Ramos (cell line): Measurements from ENCODE around the gene FOXO3B.
"Not testable (repeated sequence)": the region's sequence is repeated elsewhere in the genome, so short reads cannot be mapped to it uniquely, and the experiment has no call there.

Source experiments
- in situ Hi-C: fragments of 300-500 bp; cut with MboI; formaldehyde crosslinking; loops from one replicate; pipeline ENCODE4 v1.14.3; 2022; ENCODE audit warnings: low sequenced_read_pairs; ENCODE audit not compliant: unreplicated experiment

FOXO3B gene

DNA sequence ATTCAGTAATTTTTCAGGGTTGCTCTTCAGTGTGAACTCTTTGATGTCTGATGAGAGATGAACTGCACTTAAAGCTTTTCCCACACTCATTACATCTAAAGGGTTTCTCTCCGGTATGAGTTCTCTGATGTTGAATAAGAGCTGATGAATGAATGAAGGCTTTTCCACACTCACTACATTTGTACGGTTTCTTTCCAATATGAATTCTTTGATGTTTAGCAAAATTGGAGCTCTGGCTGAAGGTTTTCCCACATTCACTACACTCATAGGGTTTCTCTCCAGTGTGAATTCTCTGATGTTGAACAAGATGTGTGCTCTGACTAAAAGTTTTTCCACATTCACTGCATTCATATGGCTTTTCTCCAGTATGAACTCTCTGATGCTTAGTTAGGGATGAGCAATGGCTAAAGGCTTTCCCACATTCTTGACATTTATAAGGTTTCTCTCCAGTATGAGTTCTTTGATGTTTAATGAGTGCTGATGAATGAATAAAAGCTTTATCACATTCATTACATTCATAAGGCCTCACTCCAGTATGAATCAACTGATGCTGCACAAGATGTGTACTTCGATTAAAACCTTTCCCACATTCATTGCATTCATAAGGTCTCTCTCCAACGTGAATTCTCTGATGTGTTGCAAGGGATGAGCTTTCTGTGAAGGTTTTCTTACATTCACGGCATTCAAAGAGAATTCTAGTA is 20.0 kb downstream of the FOXO3B start:
- in situ Hi-C loops, result not testable (repeated sequence)

DNA sequence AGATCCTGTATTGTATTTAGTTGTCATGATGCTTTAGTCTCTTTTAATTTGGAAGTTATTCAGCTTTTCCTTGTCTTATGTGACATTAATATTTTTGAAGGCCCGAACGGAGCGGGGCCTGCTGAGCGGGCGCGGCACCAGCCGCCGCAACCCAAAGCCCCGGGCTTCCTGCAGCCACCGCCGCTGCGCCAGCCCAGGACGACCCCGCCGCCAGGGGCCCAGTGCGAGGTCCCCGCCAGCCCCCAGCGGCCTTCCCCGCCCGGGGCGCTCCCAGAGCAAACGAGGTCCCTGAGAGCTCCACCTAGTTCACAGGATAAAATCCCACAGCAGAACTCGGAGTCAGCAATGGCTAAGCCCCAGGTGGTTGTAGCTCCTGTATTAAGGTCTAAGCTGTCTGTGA is 32.0 kb downstream of the FOXO3B start:
- in situ Hi-C loops, result not testable (repeated sequence)

DNA sequence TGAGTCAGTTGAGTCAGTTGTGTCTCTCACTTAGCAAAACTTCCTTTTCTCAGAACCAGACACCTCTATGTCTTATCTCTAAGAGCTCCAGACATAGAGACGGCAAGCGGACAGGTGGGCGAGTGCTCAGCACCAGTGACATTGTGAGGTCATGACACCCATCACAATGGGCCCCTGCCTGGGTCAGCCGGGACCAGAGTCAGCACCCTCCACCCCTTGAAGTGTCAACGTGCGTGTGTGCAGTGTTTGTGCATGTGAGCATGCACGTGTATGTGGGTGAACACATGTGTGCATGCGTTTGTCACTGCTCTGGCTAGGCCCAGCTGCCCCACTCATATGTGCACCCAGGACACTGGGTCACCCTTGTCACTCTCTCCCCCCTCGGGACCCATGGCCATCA is 37.8 kb downstream of the FOXO3B start, which contains the start of gene TBC1D28:
TBC1D28 (minus strand) TSS at position 101 of the 400 bp plus-strand sequence. CDS start 3,039 bp downstream, outside the sequence.
- in situ Hi-C loops, result not testable (repeated sequence)

DNA sequence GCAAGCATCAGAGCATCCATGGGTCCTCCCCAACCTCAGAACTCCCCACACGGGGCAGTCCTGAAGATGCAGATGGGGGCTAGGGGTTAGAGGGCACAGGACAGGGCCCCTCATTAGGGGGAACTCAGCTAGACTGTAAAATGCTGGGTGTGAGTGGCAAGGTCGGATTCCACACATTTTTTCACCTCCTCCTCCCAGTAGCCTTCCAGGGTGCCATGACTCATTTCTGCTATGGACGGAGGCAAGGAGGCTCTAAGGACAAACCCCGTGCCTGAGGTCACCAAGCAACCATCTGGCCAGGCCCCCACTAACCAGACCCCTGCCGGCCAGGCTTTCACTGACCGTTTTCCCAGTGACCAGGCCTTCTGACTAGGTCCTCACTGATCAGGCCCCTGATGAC is 39.0 kb downstream of the FOXO3B start:
- in situ Hi-C loops, result not testable (repeated sequence)

DNA sequence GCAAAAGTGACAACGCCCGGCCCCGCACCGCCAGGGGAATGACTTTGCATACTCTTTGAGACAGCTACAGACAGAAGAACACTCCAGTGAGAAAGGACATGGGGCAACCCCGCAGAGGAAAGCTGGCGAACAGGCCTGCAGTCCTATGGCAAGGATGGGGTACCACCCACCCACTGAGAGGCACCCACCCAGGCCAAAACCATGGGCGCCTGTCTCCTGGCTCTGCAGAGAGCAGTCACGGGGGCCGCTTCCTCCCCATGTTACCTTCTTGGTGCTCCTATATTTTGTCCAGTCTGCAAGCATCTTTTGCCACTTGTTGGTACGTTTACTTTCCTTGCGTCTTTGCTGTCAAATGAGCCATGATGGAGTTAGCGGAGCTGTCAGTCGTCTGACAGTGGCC is 43.8 kb downstream of the FOXO3B start:
- in situ Hi-C loops, result not testable (repeated sequence)

DNA sequence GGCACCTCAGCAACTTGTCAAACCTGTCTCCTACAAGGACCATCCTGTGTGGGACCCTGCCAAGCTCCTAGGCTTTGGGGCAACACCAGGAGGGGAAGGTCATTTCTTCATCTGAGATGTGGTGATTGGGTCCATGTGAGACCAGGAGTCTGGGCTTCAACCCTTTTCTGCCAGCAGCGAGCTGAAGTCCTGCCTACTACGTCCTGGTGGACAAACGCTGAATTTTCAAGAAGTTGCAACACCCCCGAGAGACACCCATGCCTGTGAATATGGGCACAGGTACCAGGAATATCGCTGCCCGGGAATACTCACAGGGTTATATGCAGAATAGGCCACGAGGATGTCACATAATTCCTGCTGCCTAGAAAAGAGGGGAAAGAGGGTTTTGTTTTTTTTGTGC is 45.9 kb downstream of the FOXO3B start:
- in situ Hi-C loops, result not testable (repeated sequence)

DNA sequence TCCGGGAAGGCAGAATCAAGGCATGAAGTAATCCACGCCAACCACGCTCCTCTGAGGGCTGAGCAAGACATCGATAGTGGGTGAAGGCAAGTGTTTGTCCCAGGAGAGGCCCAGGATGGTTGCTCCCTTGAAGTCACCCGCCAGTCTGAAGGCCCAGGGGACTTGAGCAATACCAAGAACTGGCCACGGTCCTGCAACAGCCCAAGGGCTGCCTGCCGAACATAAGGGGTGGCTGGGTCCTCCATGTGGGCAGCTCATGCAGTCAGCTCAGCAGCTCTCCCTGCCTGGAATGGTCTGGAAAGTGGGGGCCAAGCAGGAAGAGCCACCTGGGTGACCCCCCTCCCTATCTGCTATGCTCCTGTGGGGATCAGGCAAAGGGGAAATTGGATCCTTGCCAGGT is 46.3 kb downstream of the FOXO3B start:
- in situ Hi-C loops, result not testable (repeated sequence)

DNA sequence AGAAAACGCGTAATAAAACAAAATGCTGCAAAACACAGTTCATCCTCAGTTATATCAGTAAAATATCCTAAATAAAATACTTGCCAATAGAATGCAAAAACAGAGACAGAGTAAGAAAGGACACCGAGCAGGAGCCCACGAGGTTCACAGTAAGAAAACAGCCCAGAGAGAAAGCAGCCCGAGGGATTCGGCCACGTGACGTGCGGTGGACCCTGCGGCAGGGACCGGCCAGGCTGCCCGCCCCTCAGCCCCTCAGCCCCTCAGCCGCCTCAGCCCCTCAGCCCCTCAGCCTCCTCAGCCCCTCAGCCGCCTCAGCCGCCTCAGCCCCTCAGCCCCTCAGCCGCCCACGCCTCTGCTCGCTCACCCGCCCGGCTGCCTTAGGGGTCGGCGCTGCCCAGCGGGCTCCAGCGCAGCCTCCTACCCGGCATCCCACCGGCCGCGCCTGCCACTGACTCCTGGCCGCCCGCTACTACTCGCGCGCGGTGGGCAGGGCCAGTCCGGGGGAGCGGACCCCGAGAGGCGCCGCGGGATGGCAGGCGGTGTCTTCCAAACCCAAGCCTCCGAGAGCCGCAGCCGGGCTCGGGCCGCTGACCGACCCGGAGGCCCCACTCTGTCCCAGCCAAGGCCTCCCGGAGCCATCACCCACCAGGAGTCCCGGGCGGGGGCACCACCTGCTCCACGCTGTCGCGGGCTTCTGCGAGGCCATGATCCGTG is 47.4 kb downstream of the FOXO3B start:
- in situ Hi-C loops, result not testable (repeated sequence)
